ENCODE data around the gene CIAO2B. TPM values are rescaled to one million over a fixed set of nuclear protein-coding genes. Genes with fewer than 3 reads are reported as not detected.

The CIAO2B gene
- total RNA-seq, 1 experiment from 2014 or later: 83.0 TPM

- peaks cover 7% of the 10 kb centered on the region for H3K27me3 Mint-ChIP-seq (ENCODE audit: low read depth)
- Histone ChIP-seq H3K18ac (ENCODE audit: insufficient read length, low read depth, low read length) (no peak overlapping the region), H3K9ac (ENCODE audit: extremely low read depth, insufficient read length, low read length) (no peak overlapping the region), H2AK5ac (ENCODE audit: insufficient read length, low read length) (no peak overlapping the region), H3K4me2 (ENCODE audit: insufficient read depth, insufficient read length, low read length) (no peak overlapping the region), H2BK5ac (ENCODE audit: insufficient read length, low read length) (no peak overlapping the region), H4K5ac (ENCODE audit: insufficient read length, low read depth, low read length) (no peak overlapping the region), H2BK120ac (ENCODE audit: low read depth, low read length, poor library complexity, severe bottlenecking) (no peak overlapping the region), H3K79me2 (ENCODE audit: insufficient read depth, low read length) (no peaks in the 10 kb centered on the region), H3K4me1 (ENCODE audit: insufficient read depth, low read length) (no peaks in the 10 kb centered on the region; the same call in 1 of the 2 replicates), H4K8ac (replicated peaks; ENCODE audit: insufficient read length, low read depth, low read length) (no peak overlapping the region), H2AFZ (ENCODE audit: low read length) (no peak overlapping the region), H3K23ac (ENCODE audit: insufficient read length, low read depth, low read length) (no peak overlapping the region), H3K56ac (ENCODE audit: insufficient read length, low read depth, low read length) (no peak overlapping the region), H2BK20ac (ENCODE audit: low read depth, low read length, poor library complexity, severe bottlenecking) (no peak overlapping the region), H3K79me1 (ENCODE audit: insufficient read depth, low read depth, low read length, poor library complexity, severe bottlenecking) (no peaks in the 10 kb centered on the region), H3T11ph (ENCODE audit: low read length) (no peak overlapping the region), H4K91ac (ENCODE audit: insufficient read length, low read depth, low read length) (no peak overlapping the region), H3K27me3 (ENCODE audit: insufficient read depth, low read length) (no peaks in the 10 kb centered on the region), H3K4ac (ENCODE audit: low read depth, low read length) (no peak overlapping the region), H2BK12ac (ENCODE audit: insufficient read length, low read depth, low read length) (no peak overlapping the region), H3K27ac (ENCODE audit: insufficient read length, low read depth, low read length) (no peak overlapping the region), H2BK15ac (ENCODE audit: low read depth, low read length) (no peak overlapping the region), H4K20me1 (ENCODE audit: control insufficient read depth, insufficient read depth, insufficient read length) (no peaks in the 10 kb centered on the region), H3K23me2 (ENCODE audit: insufficient read length, low read depth, low read length, poor library complexity, severe bottlenecking) (no peaks in the 10 kb centered on the region), H3K9me3 (ENCODE audit: control insufficient read depth, low read depth, low read length) (no peaks in the 10 kb centered on the region), H3K14ac (ENCODE audit: insufficient read depth, low read length) (no peak overlapping the region; the same call in 1 of the 2 replicates)
- H3K9me3 Mint-ChIP-seq: no peaks in the 10 kb centered on the region; a peak in 1 of 5 replicates
- H3K4me3 Mint-ChIP-seq: no peak overlapping the region
- H3K4me1 Mint-ChIP-seq: peaks cover 10 to 12% of the 10 kb centered on the region in 2 experiments
- DNase-seq: no peak
- WGBS (ENCODE audit: extremely low coverage, insufficient read length, low lambda C conversion rate): no CpG with 5 or more reads among the region's 9 CpGs
- no peaks in the 10 kb centered on the region for H3K36me3 Mint-ChIP-seq (ENCODE audit: insufficient read depth in 1 of 3, low read depth in 3 of 3)
- peak overlapping the region in 1 of 3 experiments; percentile 47; a peak in 1 of 7 replicates for H3K27ac Mint-ChIP-seq
- TF ChIP-seq CTCF (conservative IDR thresholded peaks at IDR 0.05): no peak
These were observed 38.8 kb upstream of the CIAO2B start for GRCh38 chr16:66972983-66973382.
